Breast epithelium (tissue), 3 donors: ENCODE results near the gene LHX6.
A peak's percentile ranks its signal among the peaks of the same experiment; 100 is the strongest.

Experiments used
- POLR2A ChIP-seq: fragments of 450-650 bp; IDR thresholded peaks from one replicate; pipeline ENCODE4 v1.6.1; 2016; ENCODE audit warnings: antibody characterized with exemption, mild to moderate bottlenecking, moderate library complexity
- POLR2AphosphoS5 ChIP-seq, 3 donors: sonication (generic); formaldehyde crosslinking; IDR thresholded peaks; one replicate each; pipeline ENCODE4 v1.6.1; 2017; ENCODE audit warnings: antibody characterized with exemption in 3 of 3
- TF ChIP-seq, protein P1 (sequence below), 3 donors: fragments of 450-650 bp; IDR thresholded peaks; one replicate each; pipeline ENCODE4 v1.5.1; 2016 to 2017; ENCODE audit warnings: antibody characterized with exemption in 3 of 3, mild to moderate bottlenecking in 3 of 3, moderate library complexity in 3 of 3

- TF ChIP-seq, protein P1, sequence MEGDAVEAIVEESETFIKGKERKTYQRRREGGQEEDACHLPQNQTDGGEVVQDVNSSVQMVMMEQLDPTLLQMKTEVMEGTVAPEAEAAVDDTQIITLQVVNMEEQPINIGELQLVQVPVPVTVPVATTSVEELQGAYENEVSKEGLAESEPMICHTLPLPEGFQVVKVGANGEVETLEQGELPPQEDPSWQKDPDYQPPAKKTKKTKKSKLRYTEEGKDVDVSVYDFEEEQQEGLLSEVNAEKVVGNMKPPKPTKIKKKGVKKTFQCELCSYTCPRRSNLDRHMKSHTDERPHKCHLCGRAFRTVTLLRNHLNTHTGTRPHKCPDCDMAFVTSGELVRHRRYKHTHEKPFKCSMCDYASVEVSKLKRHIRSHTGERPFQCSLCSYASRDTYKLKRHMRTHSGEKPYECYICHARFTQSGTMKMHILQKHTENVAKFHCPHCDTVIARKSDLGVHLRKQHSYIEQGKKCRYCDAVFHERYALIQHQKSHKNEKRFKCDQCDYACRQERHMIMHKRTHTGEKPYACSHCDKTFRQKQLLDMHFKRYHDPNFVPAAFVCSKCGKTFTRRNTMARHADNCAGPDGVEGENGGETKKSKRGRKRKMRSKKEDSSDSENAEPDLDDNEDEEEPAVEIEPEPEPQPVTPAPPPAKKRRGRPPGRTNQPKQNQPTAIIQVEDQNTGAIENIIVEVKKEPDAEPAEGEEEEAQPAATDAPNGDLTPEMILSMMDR (IDR thresholded peaks at IDR 0.05), result no peak
- TF ChIP-seq POLR2AphosphoS5 (IDR thresholded peaks at IDR 0.05) (peak; percentile 20 to 78 (median 62)), POLR2A (no peak)
These were observed 19.7 kb upstream of the LHX6 start for GRCh38 chr9:122248448-122248865.
